ENCODE data around the gene GRK4. TPM values are rescaled to one million over a fixed set of nuclear protein-coding genes. Genes with fewer than 3 reads are reported as not detected.
"Not testable (repeated sequence)": the region's sequence is repeated elsewhere in the genome, so short reads cannot be mapped to it uniquely, and the experiment has no call there.

The GRK4 gene
- total RNA-seq, 1 experiment from 2014 or later: 2.5 TPM

- H3K4me1 ChIP-seq (ENCODE audit: control insufficient read depth, insufficient read depth, low read length): no peaks in the 10 kb centered on the region
- no peak for TF ChIP-seq POLR2AphosphoS5 (IDR thresholded peaks at IDR 0.05; ENCODE audit: low read depth, low read length)
- intact Hi-C loops (cut with micrococcal nuclease; ENCODE audit: unreplicated experiment) (no loop called here), in situ Hi-C loops (cut with HindIII; ENCODE audit: low pct_unique_long_range_greater_than_20kb, low sequenced_read_pairs) (no loop called here)
- H3K27me3 ChIP-seq (ENCODE audit: control insufficient read depth, insufficient read depth, low read length): no peaks in the 10 kb centered on the region
- no peak for DNase-seq (ENCODE audit: low read depth, low spot score)
- H3K4me3 ChIP-seq (ENCODE audit: low read depth in 2 of 2, low read length in 2 of 2): no peak overlapping the region
- no peak overlapping the region for H3K27ac ChIP-seq (ENCODE audit: low read length)
- H3K9me3 ChIP-seq (ENCODE audit: control insufficient read depth, insufficient read depth, low read depth, low read length): no peaks in the 10 kb centered on the region
- no peak for ATAC-seq
- no TSS peak for BruUV-seq (replicated peaks)
- ChIA-PET POLR2A (no interaction called here), CTCF (no interaction called here)
- H3K36me3 ChIP-seq (ENCODE audit: control insufficient read depth, insufficient read depth, low read length): no peaks in the 10 kb centered on the region
Observed at GRCh38 chr4:2915789-2916188, 47.6 kb upstream of the GRK4 start.

- H3K27me3 ChIP-seq (ENCODE audit: control insufficient read depth, insufficient read depth, low read length); in situ Hi-C loops (cut with HindIII; ENCODE audit: low pct_unique_long_range_greater_than_20kb, low sequenced_read_pairs); H3K4me3 ChIP-seq (ENCODE audit: low read depth in 2 of 2, low read length in 2 of 2); POLR2A ChIA-PET; ATAC-seq; H3K9me3 ChIP-seq (ENCODE audit: control insufficient read depth, insufficient read depth, low read depth, low read length); CTCF ChIA-PET; H3K27ac ChIP-seq (ENCODE audit: low read length); BruUV-seq (replicated peaks); H3K4me1 ChIP-seq (ENCODE audit: control insufficient read depth, insufficient read depth, low read length); DNase-seq (ENCODE audit: low read depth, low spot score); H3K36me3 ChIP-seq (ENCODE audit: control insufficient read depth, insufficient read depth, low read length); intact Hi-C loops (cut with micrococcal nuclease; ENCODE audit: unreplicated experiment): not testable (repeated sequence)
Observed at GRCh38 chr4:2916696-2917095, 46.7 kb upstream of the GRK4 start.

DNA sequence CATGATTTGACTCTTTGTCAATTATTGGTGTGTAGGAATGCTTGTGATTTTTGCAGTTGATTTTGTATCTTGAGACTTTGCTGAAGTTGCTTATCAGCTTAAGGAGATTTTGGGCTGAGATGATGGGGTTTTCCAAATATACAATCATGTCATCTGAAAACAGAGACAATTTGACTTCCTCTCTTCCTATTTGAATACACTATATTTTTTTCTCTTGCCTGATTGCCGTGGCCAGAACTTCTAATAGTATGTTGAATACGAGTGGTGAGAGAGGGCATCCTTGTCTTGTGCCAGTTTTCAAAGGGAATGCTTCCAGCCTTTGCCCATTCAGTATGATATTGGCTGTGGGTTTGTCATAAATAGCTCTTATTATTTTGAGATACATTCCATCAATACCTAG lies 45.1 kb upstream of the GRK4 start:
- intact Hi-C loops (cut with micrococcal nuclease; ENCODE audit: unreplicated experiment); H3K27ac ChIP-seq (ENCODE audit: low read length); POLR2A ChIA-PET; DNase-seq (ENCODE audit: low read depth, low spot score); H3K9me3 ChIP-seq (ENCODE audit: control insufficient read depth, insufficient read depth, low read depth, low read length); ATAC-seq; H3K4me3 ChIP-seq (ENCODE audit: low read depth in 2 of 2, low read length in 2 of 2); H3K27me3 ChIP-seq (ENCODE audit: control insufficient read depth, insufficient read depth, low read length); H3K4me1 ChIP-seq (ENCODE audit: control insufficient read depth, insufficient read depth, low read length); CTCF ChIA-PET; in situ Hi-C loops (cut with HindIII; ENCODE audit: low pct_unique_long_range_greater_than_20kb, low sequenced_read_pairs); H3K36me3 ChIP-seq (ENCODE audit: control insufficient read depth, insufficient read depth, low read length): not testable (repeated sequence)
- TSS peak; percentile 34 for BruUV-seq (replicated peaks)

GRCh38 chr4:2918714-2919113 lies 44.7 kb upstream of the GRK4 start:
- H3K27ac ChIP-seq (ENCODE audit: low read length); ATAC-seq; DNase-seq (ENCODE audit: low read depth, low spot score); BruUV-seq (replicated peaks); H3K4me1 ChIP-seq (ENCODE audit: control insufficient read depth, insufficient read depth, low read length); in situ Hi-C loops (cut with HindIII; ENCODE audit: low pct_unique_long_range_greater_than_20kb, low sequenced_read_pairs); H3K36me3 ChIP-seq (ENCODE audit: control insufficient read depth, insufficient read depth, low read length); CTCF ChIA-PET; H3K9me3 ChIP-seq (ENCODE audit: control insufficient read depth, insufficient read depth, low read depth, low read length); intact Hi-C loops (cut with micrococcal nuclease; ENCODE audit: unreplicated experiment); POLR2A ChIA-PET; H3K27me3 ChIP-seq (ENCODE audit: control insufficient read depth, insufficient read depth, low read length); H3K4me3 ChIP-seq (ENCODE audit: low read depth in 2 of 2, low read length in 2 of 2): not testable (repeated sequence)

GRCh38 chr4:2922453-2923101 lies 40.8 kb upstream of the GRK4 start:
- H3K4me1 ChIP-seq (ENCODE audit: control insufficient read depth, insufficient read depth, low read length); BruUV-seq (replicated peaks); H3K36me3 ChIP-seq (ENCODE audit: control insufficient read depth, insufficient read depth, low read length); H3K9me3 ChIP-seq (ENCODE audit: control insufficient read depth, insufficient read depth, low read depth, low read length); H3K27me3 ChIP-seq (ENCODE audit: control insufficient read depth, insufficient read depth, low read length); DNase-seq (ENCODE audit: low read depth, low spot score); POLR2A ChIA-PET; intact Hi-C loops (cut with micrococcal nuclease; ENCODE audit: unreplicated experiment); CTCF ChIA-PET; H3K27ac ChIP-seq (ENCODE audit: low read length); ATAC-seq; in situ Hi-C loops (cut with HindIII; ENCODE audit: low pct_unique_long_range_greater_than_20kb, low sequenced_read_pairs); H3K4me3 ChIP-seq (ENCODE audit: low read depth in 2 of 2, low read length in 2 of 2): not testable (repeated sequence)
